GM20000 (cell line): Measurements from ENCODE around the gene ITGA3.

Source experiments
- DNase-seq: peaks from one replicate; pipeline ENCODE4 v3.0.0; 2012; ENCODE audit warnings: low spot score
- CTCF ChIP-seq: IDR thresholded peaks from 2 replicates; pipeline ENCODE4 v1.5.1; 2012; ENCODE audit warnings: mild to moderate bottlenecking, control low read depth; ENCODE audit errors: extremely low read depth, missing control alignments

ITGA3 gene

DNA sequence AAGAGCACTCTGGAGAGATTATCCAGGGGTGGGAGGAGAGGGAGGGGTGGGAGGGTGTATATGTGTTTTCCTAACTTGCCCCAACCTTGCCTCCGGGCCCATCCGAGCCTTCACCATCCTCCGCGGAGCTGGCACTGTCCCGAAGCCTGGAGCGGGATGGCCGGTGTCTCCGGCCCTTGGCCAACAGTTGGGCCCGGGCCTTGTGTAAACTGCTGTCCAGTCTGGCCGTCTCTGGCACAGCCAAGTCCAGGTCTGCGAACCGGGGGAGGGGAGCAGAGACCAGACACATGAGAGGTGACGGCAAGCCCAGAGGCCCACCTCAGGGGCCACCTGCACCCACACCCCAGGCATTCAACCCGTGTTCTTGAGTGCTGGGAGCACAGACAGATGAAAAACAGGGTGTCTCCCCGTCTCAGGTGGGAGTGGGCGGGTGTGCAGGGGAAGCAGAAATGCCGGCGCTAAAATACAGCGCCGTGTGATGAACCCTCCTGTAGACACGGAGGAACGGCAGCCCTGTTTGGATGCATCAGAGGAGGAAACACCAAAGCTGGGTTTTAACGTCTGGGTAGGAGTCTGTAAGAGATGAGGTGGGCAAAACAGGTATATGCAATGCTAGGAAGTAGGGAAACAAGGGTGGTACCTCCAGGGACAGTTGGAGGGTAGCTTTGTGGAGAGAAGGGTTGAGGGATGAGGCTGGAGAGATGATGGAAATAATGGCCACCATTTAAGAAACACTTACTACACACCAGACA, 62.3 kb downstream of the ITGA3 start:
- no peak for DNase-seq
- TF ChIP-seq CTCF, result no peak

DNA sequence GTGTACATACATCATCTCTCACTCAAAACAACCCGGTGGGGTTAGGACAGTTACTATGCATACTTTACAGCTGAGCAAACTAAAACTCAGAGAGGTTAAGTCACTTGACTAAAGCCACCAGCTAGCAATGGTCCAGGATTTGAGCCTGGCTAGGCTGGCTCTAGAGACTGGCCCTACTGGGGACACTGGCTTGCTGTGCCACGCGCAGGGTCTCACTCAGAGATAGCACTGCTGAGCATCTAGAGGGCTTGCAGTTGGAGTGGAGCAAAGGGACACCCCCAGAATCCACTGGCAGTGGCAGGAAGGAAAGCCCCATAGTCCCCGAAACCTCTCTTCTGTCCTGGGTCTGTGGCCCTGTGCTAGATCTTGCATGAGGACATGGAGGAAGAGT, 62.9 kb downstream of the ITGA3 start:
- no peak for TF ChIP-seq CTCF
- no peak for DNase-seq

GRCh38 chr17:50120475-50121253, 64.8 kb downstream of the ITGA3 start:
- TF ChIP-seq CTCF, result no peak
- no peak for DNase-seq

DNA sequence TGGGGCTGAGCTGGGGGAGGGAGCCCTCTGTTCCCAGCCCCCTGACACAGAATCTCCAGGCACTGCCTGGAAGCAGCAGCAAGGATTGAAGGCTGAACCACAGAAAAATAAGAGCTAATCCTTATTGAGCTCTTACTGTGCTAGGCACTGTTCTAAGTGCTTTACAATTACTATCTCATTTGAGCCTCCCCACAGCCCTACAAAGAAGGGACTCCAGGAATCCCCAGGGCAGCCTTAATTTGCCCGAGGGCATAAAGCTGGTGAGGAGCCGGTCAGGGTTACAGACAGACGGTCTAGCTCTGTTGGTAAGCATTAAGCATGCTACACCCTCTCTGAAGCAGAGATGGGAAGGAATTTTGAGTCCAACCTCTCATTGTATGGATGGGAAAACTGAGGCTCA, 67.0 kb downstream of the ITGA3 start:
- TF ChIP-seq CTCF, result no peak
- no peak for DNase-seq

GRCh38 chr17:50123649-50124349, 67.9 kb downstream of the ITGA3 start:
- no peak for TF ChIP-seq CTCF
- no peak for DNase-seq

DNA sequence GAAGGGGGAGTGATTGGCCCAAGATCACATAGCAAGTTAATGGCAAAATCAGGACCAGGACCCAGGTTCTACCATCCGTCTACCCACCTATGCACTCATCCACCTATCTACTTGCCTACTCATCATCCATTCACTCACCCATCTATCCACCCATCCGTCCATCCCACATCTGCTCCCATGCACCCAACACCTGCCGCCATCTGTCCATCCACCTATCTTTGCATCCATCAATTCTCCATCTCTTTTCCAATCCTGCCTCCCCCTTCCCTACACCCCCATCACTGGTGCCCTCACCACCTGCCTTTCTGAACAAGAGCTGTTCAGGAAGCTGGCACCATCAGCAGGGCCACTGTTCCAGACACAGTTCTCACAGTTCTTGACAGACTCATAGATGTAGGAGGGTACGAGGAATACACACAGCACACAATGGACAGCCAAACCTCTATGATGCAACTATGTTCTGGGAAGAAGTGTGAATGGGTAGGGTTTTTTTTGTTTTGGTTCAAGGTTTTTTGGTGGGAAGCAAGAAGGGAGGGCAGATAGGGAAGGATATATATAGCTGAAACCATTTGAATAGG, 69.6 kb downstream of the ITGA3 start:
- no peak for TF ChIP-seq CTCF
- DNase-seq, result no peak
